Tibial artery (tissue), 4 donors: ENCODE measurements around the gene SESN3.
"Not testable (repeated sequence)": the region's sequence is repeated elsewhere in the genome, so short reads cannot be mapped to it uniquely, and the experiment has no call there.

Experiments
- DNase-seq, 2 donors: peaks; one replicate each; pipeline ENCODE4 v3.0.0-alpha.2; 2019
- H3K27ac ChIP-seq, 2 donors: fragments of 200-600 bp; sonication (generic) in 1 of 2; 1 replicate in 1 of 2; 2 replicates in 1 of 2; pipeline ENCODE4 v1.5.1; 2018 to 2019; ENCODE audit warnings: mild to moderate bottlenecking in 1 of 2
- H3K27me3 ChIP-seq, 2 donors: fragments of 200-600 bp; sonication (generic) in 1 of 2; one replicate each; pipeline versions ENCODE4 v1.5.1 to v1.6.0; 2016 to 2019
- H3K36me3 ChIP-seq, 3 donors: fragments of 200-600 bp; sonication (generic) in 2 of 3; one replicate each; pipeline ENCODE4 v1.5.1; 2016 to 2019; ENCODE audit warnings: mild to moderate bottlenecking in 2 of 3
- H3K4me1 ChIP-seq, 4 donors: fragments of 200-600 bp; sonication (generic) in 2 of 4; 1 replicate in 3 of 4; 2 replicates in 1 of 4; pipeline ENCODE4 v1.5.1; 2016 to 2019
- H3K4me3 ChIP-seq, 2 donors: fragments of 200-600 bp; sonication (generic) in 1 of 2; 1 replicate in 1 of 2; 2 replicates in 1 of 2; pipeline ENCODE4 v1.5.1; 2018 to 2019; ENCODE audit warnings: mild to moderate bottlenecking in 2 of 2
- H3K9me3 ChIP-seq, 3 donors: fragments of 200-600 bp; sonication (generic) in 1 of 3; one replicate each; pipeline ENCODE4 v1.5.1; 2016 to 2019
- CTCF ChIP-seq, 2 experiments: fragments of 200-600 bp in 1 of 2; fragments of 450-650 bp in 1 of 2; IDR thresholded peaks; one replicate each; pipeline ENCODE4 v1.5.1; 2017 to 2019; ENCODE audit warnings: antibody characterized with exemption in 2 of 2, mild to moderate bottlenecking in 1 of 2, moderate library complexity in 1 of 2
- intact Hi-C: fragments of 100-400 bp; cut with DNase I; formaldehyde crosslinking; loops from one replicate; pipeline ENCODE4 v1.15.0; 2023; ENCODE audit warnings: low total_unique reads

The SESN3 gene

GRCh38 chr11:95230810-95231126 is 234 bp downstream of the SESN3 start:
- peaks cover 0 to 43% (median 19%) of the 10 kb centered on the region in 4 donors for H3K4me1 ChIP-seq
- intact Hi-C loops, result loop anchor here (5.0 to 10.0 kb wide), 2 partner anchors 477 to 534 kb away; no protein-coding TSS in a partner anchor
- no peaks in the 10 kb centered on the region for H3K36me3 ChIP-seq
- no peaks in the 10 kb centered on the region for H3K9me3 ChIP-seq
- peak overlapping the region; percentile 80 to 83 for H3K27ac ChIP-seq
- H3K27me3 ChIP-seq, result no peaks in the 10 kb centered on the region
- no peak for DNase-seq
- no peak for TF ChIP-seq CTCF (IDR thresholded peaks at IDR 0.05)
- peak overlapping the region; percentile 96 to 97 for H3K4me3 ChIP-seq

GRCh38 chr11:95229993-95230809 is 801 bp downstream of the SESN3 start:
- no peaks in the 10 kb centered on the region for H3K36me3 ChIP-seq
- peak overlapping the region; percentile 80 to 83 for H3K27ac ChIP-seq
- peak; percentile 20 to 67 for DNase-seq
- peak overlapping the region; percentile 96 to 97 for H3K4me3 ChIP-seq
- no peaks in the 10 kb centered on the region for H3K9me3 ChIP-seq
- TF ChIP-seq CTCF (IDR thresholded peaks at IDR 0.05), result no peak
- intact Hi-C loops, result loop anchor here (5.0 to 10.0 kb wide), 2 partner anchors 477 to 535 kb away; no protein-coding TSS in a partner anchor
- H3K4me1 ChIP-seq, result peaks cover 0 to 43% (median 19%) of the 10 kb centered on the region in 4 donors
- H3K27me3 ChIP-seq, result no peaks in the 10 kb centered on the region

- H3K4me1 ChIP-seq, result peaks cover 0 to 43% (median 19%) of the 10 kb centered on the region in 4 donors
- no peak for TF ChIP-seq CTCF (IDR thresholded peaks at IDR 0.05)
- H3K27ac ChIP-seq, result peak overlapping the region; percentile 80 to 83
- no peaks in the 10 kb centered on the region for H3K9me3 ChIP-seq
- no peak for DNase-seq
- H3K36me3 ChIP-seq, result no peaks in the 10 kb centered on the region
- intact Hi-C loops, result no loop called here
- no peaks in the 10 kb centered on the region for H3K27me3 ChIP-seq
- peak overlapping the region; percentile 96 to 97 for H3K4me3 ChIP-seq
Observed at GRCh38 chr11:95229199-95229992, 1.6 kb downstream of the SESN3 start.

- Histone ChIP-seq H3K36me3 (no peaks in the 10 kb centered on the region), H3K27ac (peak overlapping the region; percentile 80 to 83), H3K4me1 (peaks cover 0 to 40% (median 19%) of the 10 kb centered on the region in 4 donors), H3K27me3 (no peaks in the 10 kb centered on the region), H3K4me3 (peak overlapping the region; percentile 96 to 97), H3K9me3 (no peaks in the 10 kb centered on the region)
- no peak for DNase-seq
- intact Hi-C loops, result no loop called here
- TF ChIP-seq CTCF (IDR thresholded peaks at IDR 0.05), result no peak
Observed at GRCh38 chr11:95228081-95228749, 2.8 kb downstream of the SESN3 start.

GRCh38 chr11:95227060-95227459 is 3.9 kb downstream of the SESN3 start:
- H3K36me3 ChIP-seq, H3K27me3 ChIP-seq, H3K27ac ChIP-seq, H3K4me3 ChIP-seq, H3K9me3 ChIP-seq, intact Hi-C loops, DNase-seq: not testable (repeated sequence)
- peaks cover 0 to 43% (median 13%) of the 10 kb centered on the region in 4 donors for H3K4me1 ChIP-seq
